ENCODE measurements around the gene RIPK4.

Gene RIPK4

GRCh38 chr21:41796476-41797080, 29.7 kb upstream of the RIPK4 start:
- in situ Hi-C loops (cut with MboI; ENCODE audit: low sequenced_read_pairs), result loop anchor here (25.0 kb wide), 1 partner anchor 184 kb away; no protein-coding TSS in a partner anchor

GRCh38 chr21:41795726-41796125, 28.9 kb upstream of the RIPK4 start:
- in situ Hi-C loops (cut with MboI; ENCODE audit: low sequenced_read_pairs), result loop anchor here (25.0 kb wide), 1 partner anchor 183 kb away; no protein-coding TSS in a partner anchor

- in situ Hi-C loops (cut with MboI; ENCODE audit: low sequenced_read_pairs), result loop anchor here (25.0 kb wide), 1 partner anchor 182 kb away; no protein-coding TSS in a partner anchor
Observed at GRCh38 chr21:41794600-41794999, 27.7 kb upstream of the RIPK4 start.

- in situ Hi-C loops (cut with MboI; ENCODE audit: low sequenced_read_pairs), result loop anchor here (25.0 kb wide), 1 partner anchor 180 kb away; no protein-coding TSS in a partner anchor
Observed at GRCh38 chr21:41792711-41793110, 25.9 kb upstream of the RIPK4 start.

- in situ Hi-C loops (cut with MboI; ENCODE audit: low sequenced_read_pairs), result loop anchor here (25.0 kb wide), 1 partner anchor 174 kb away; no protein-coding TSS in a partner anchor
Observed at GRCh38 chr21:41786509-41786987, 19.7 kb upstream of the RIPK4 start.

GRCh38 chr21:41785262-41785661, 18.4 kb upstream of the RIPK4 start:
- in situ Hi-C loops (cut with MboI; ENCODE audit: low sequenced_read_pairs), result loop anchor here (25.0 kb wide), 1 partner anchor 173 kb away; no protein-coding TSS in a partner anchor

GRCh38 chr21:41784456-41785102, 17.7 kb upstream of the RIPK4 start:
- in situ Hi-C loops (cut with MboI; ENCODE audit: low sequenced_read_pairs), result loop anchor here (25.0 kb wide), 1 partner anchor 172 kb away; no protein-coding TSS in a partner anchor

- in situ Hi-C loops (cut with MboI; ENCODE audit: low sequenced_read_pairs), result loop anchor here (25.0 kb wide), 1 partner anchor 171 kb away; no protein-coding TSS in a partner anchor
Observed at GRCh38 chr21:41783476-41784180, 16.8 kb upstream of the RIPK4 start.

- in situ Hi-C loops (cut with MboI; ENCODE audit: low sequenced_read_pairs), result loop anchor here (25.0 kb wide), 1 partner anchor 169 kb away; no protein-coding TSS in a partner anchor
Observed at GRCh38 chr21:41781050-41781410, 14.2 kb upstream of the RIPK4 start.

- in situ Hi-C loops (cut with MboI; ENCODE audit: low sequenced_read_pairs), result loop anchor here (25.0 kb wide), 1 partner anchor 168 kb away; no protein-coding TSS in a partner anchor
Observed at GRCh38 chr21:41780337-41781049, 13.6 kb upstream of the RIPK4 start.

- in situ Hi-C loops (cut with MboI; ENCODE audit: low sequenced_read_pairs), result loop anchor here (25.0 kb wide), 1 partner anchor 167 kb away; no protein-coding TSS in a partner anchor
Observed at GRCh38 chr21:41779659-41780058, 12.8 kb upstream of the RIPK4 start.

GRCh38 chr21:41778930-41779600, 12.2 kb upstream of the RIPK4 start:
- in situ Hi-C loops (cut with MboI; ENCODE audit: low sequenced_read_pairs), result loop anchor here (25.0 kb wide), 1 partner anchor 167 kb away; no protein-coding TSS in a partner anchor

GRCh38 chr21:41777951-41778815, 11.3 kb upstream of the RIPK4 start:
- in situ Hi-C loops (cut with MboI; ENCODE audit: low sequenced_read_pairs), result loop anchor here (25.0 kb wide), 1 partner anchor 166 kb away; no protein-coding TSS in a partner anchor

GRCh38 chr21:41776778-41777177, 9.9 kb upstream of the RIPK4 start:
- in situ Hi-C loops (cut with MboI; ENCODE audit: low sequenced_read_pairs), result loop anchor here (25.0 kb wide), 1 partner anchor 164 kb away; no protein-coding TSS in a partner anchor

GRCh38 chr21:41775149-41775472, 8.3 kb upstream of the RIPK4 start:
- in situ Hi-C loops (cut with MboI; ENCODE audit: low sequenced_read_pairs), result loop anchor here (25.0 kb wide), 1 partner anchor 163 kb away; no protein-coding TSS in a partner anchor

- in situ Hi-C loops (cut with MboI; ENCODE audit: low sequenced_read_pairs), result loop anchor here (25.0 kb wide), 1 partner anchor 162 kb away; no protein-coding TSS in a partner anchor
Observed at GRCh38 chr21:41774467-41775148, 7.8 kb upstream of the RIPK4 start.

GRCh38 chr21:41772351-41773080, 5.7 kb upstream of the RIPK4 start:
- in situ Hi-C loops (cut with MboI; ENCODE audit: low sequenced_read_pairs), result no loop called here

- in situ Hi-C loops (cut with MboI; ENCODE audit: low sequenced_read_pairs), result no loop called here
Observed at GRCh38 chr21:41771625-41771945, 4.7 kb upstream of the RIPK4 start.
